ENCODE measurements around the gene ZNF419.

GRCh38 chr19:57438925-57439324 lies 48.6 kb upstream of the ZNF419 start:
- TF ChIP-seq POLR2A (IDR thresholded peaks at IDR 0.05; ENCODE audit: low read length) (no peak), GATA1 (IDR thresholded peaks at IDR 0.05; ENCODE audit: low read depth, low read length) (no peak)

Measured in erythroblast (primary cell).